ENCODE data around the gene PPP2R1B.
"Not testable (repeated sequence)": the region's sequence is repeated elsewhere in the genome, so short reads cannot be mapped to it uniquely, and the experiment has no call there.

The PPP2R1B gene

DNA sequence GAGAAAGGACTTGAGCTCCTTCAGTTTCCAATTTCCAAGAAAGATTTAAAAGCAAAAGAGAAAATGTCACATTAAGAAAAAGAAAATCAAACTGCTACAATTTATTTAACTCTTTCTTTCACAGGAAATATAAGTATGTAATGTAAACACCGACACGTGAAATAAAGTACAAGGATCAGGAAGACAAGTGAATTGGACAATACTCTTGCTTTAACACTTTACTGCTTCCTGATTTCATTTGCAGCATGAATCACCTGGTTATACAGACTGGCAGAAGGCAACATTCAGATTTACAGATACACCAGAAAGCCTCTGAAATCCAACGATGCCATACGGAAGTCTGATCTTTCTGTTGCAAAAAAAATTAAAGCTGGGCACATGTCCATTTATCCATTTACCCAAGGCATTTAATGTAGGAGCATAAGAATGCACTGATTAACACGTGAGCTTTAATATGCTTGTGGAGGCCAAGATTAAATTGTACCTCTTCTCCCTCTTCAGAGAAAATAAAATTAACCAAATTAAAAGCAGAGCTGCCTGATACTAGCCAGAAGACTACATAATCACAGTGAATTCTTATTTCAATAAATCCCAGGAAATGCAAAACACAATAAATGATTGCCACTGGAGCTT is 16.0 kb upstream of the PPP2R1B start:
- no peak for DNase-seq

DNA sequence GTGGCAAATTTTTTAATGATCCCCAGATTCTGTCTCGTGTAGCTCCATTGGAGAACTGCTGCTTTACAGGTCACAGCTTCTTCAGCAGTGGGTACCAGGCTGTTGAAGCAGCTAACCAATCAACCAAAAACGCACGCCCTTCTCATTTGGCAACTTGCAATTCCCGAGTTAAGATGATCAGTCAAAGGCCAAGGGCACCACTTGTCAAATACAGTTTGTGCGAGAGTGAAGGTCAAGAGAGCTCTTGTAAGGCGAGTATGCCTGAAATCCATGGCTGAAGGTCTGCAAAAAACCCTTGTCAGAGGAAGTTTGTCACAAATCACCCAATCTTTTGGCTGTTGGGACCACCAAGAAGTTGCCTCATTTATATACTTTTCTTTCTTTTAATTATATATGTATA is 12.9 kb upstream of the PPP2R1B start:
- no peak for DNase-seq

- DNase-seq: no peak
Observed at GRCh38 chr11:111778047-111778558, 11.9 kb upstream of the PPP2R1B start.

DNA sequence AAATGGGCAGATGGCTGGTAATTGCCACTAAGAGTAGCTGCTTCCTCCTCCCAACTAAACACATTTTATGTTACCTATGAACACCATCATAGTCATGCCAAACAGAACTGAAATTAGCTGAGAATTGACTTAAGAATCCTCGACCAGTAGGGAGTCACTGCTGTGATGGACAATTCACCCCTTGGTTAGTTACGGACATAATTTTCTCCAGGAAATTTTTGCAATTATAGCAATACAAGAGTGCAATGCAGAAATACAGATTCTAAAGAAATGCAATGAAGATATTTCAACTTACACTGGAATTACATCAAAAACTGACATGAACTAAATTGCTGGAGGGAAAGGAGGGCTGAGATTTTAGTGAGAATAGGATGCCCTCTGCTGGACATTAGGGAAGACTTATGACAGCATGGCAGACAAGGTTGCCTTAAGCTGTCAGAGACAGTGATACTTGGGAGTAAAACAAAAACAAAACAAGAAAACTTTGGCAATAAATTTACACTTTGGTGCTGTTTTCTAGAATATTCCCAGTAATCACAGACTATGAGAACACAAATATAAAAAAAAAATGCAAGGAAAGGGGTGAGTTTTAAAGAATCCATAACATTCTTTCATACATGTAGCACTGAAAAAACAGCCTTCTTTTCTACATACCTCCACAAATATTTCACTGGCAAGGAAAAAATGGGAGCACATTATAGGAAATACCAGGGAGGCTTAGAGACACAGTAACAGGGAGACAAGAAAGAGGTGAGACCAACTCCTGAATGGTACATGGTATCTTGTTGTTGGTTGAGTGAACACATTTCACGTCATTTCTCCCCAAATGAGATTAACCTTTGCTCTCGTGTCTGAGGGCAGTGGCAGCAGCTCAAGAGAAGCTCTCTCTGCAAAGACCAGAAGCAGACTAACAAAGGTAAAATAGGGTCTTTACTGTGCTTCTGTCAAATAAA is 11.2 kb upstream of the PPP2R1B start:
- DNase-seq: no peak

- no peak for DNase-seq
Observed at GRCh38 chr11:111776398-111777093, 10.4 kb upstream of the PPP2R1B start.

GRCh38 chr11:111774955-111775710 is 8.9 kb upstream of the PPP2R1B start:
- no peak for DNase-seq

GRCh38 chr11:111772535-111772934 is 6.3 kb upstream of the PPP2R1B start:
- DNase-seq: no peak

- not testable (repeated sequence) for DNase-seq
Observed at GRCh38 chr11:111771205-111771604, 5.0 kb upstream of the PPP2R1B start.

GRCh38 chr11:111770581-111771134 is 4.5 kb upstream of the PPP2R1B start:
- DNase-seq: no peak

DNA sequence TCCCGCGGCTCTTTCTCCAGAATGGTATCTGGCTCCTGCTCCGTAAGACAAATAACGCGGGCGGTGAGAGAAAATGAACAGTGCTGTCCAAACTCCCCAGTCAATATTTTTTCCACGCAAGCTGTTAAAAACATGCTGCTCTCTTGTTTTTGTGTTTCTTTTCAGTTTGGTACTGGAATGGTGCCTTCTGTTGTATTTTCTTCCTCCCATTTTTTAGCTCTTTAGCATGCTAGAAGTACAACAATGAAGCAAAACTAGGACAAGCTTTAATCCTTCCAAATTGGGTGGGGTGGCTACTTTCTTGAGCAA is 599 bp upstream of the PPP2R1B start:
- DNase-seq: no peak

GRCh38 chr11:111765320-111765983 is 737 bp downstream of the PPP2R1B start:
- no peak for DNase-seq

- no peak for DNase-seq
Observed at GRCh38 chr11:111764621-111765020, 1.6 kb downstream of the PPP2R1B start.

DNA sequence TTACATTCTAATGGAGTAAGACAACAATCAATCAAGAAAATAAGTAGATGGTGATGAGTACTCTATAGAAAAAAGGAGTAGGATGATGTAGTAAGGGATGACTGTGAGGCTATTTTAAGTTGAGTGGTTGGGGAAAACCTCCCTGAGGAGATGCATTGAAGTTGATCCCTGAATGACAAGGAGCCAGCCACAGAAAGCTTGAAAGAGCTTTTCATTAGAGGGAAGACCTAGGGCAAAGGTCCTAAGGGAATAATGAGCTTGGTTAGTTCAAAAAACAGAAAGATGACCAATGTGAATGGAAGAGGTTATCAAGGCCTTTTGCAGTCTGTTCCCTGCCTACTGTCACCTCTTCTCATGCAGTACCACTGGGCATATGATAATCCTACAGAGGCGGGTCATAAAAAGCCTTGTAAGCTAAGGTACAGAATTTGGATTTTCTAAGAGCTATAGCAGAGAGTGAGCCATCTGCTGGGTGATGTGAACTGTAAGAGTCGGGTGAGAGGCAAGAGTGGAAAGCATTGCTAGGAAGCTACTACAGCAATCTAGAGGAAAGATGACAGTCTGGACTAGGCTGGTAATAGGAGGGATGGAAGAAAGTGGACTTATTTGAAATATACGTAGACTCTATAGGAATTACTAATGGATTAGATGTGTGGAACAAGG is 3.1 kb downstream of the PPP2R1B start:
- no peak for DNase-seq

GRCh38 chr11:111762526-111762925 is 3.7 kb downstream of the PPP2R1B start:
- no peak for DNase-seq

DNA sequence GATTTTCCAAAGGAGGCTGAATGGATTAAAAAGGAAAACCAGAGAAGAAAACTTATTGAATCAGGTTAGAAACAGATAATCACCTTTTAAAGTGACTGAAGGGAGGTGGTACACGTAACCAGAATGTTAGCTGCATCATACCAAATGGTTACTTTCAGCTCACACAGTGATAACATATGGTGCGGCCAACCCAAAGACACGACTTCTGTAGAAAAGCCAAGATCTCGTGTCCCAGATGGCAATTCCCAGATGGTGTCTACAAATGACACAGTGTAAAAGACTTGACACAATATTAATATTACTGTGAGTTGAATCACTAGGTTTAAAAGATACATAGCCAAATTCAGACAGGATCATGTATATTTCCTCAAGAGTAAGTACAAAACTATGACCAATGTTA is 5.2 kb downstream of the PPP2R1B start:
- DNase-seq: no peak

DNA sequence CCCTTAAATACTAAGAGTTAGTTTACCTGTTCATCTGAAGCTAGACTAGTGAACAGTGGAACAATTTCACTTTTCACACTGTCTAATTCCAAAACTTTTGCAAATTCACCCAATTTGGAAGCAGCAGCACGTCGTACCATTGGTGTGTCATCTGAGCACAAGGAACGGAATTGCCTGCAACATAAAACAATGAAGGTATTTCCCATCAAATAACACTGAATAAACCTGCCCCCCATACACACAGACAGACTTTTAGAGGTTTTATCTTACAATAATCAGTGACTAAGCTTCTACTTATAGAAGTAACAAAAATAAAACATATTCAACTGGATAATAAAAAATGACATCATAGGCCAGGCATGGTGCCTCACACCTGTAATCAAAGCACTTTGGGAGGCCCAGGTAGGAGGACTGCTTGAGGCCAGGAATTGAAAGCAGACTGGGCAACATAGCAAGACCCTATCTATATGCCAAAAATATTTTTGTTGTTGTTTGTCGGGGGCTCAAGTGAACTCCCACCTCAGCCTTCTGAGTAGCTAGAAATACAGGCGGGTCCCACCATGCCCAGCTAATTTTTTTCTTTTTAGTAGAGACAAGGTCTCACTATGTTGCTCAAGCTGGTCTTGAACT is 6.3 kb downstream of the PPP2R1B start:
- no peak for DNase-seq

DNA sequence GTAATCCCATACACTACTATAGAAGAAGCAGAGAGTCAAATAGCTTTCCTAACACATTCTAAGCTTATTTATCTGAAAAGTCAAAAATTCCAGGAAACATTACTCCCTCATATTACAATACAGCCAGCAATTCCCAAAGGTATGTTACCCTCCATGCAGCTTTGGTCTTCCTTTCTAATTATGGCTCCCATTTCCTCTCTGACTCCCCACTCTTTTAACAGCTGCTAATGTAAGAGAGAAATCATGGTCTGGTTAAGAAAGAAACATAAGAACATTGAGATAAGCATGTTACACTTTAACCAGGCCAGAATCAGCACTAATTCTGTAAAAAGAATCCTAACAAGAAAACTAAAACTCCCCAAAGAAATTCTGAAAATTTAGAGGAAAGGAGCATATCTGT is 6.8 kb downstream of the PPP2R1B start:
- no peak for DNase-seq

DNA sequence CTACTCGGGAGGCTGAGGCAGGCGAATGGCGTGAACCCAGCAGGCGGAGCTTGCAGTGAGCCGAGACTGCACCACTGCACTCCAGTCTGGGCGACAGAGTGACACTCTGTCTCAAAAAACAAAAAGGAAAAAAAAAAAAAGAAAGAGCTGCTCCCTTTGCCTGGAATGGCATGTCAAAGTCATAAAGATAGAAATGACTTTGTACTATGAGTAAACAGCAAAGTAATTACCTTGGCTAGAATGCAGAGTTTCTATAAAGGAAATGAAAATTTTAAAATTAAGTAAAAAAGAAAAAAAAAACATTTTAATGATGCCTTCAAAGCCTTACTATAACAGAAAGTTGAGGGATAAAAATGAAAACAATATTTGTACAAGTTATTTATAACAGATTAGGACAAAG is 10.1 kb downstream of the PPP2R1B start:
- DNase-seq: no peak

DNA sequence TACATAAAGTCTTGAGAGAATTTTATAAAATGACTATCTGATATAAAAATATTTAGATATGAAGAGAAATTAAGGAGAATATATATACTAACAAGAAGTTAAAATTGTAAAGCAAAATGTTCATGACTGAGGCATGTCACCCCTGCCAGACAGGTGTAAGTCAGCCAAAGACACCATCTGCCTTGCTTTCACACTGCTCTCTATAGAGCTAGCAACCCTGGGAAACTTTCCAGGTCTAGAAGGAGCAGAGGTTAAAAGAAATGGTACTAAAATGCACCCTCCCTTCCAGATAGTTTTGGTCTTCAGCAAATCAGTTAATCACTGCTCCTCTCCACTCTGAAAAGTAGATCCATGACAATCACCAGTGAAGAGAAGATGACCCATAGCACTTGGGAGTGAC is 16.5 kb downstream of the PPP2R1B start:
- DNase-seq: no peak

DNA sequence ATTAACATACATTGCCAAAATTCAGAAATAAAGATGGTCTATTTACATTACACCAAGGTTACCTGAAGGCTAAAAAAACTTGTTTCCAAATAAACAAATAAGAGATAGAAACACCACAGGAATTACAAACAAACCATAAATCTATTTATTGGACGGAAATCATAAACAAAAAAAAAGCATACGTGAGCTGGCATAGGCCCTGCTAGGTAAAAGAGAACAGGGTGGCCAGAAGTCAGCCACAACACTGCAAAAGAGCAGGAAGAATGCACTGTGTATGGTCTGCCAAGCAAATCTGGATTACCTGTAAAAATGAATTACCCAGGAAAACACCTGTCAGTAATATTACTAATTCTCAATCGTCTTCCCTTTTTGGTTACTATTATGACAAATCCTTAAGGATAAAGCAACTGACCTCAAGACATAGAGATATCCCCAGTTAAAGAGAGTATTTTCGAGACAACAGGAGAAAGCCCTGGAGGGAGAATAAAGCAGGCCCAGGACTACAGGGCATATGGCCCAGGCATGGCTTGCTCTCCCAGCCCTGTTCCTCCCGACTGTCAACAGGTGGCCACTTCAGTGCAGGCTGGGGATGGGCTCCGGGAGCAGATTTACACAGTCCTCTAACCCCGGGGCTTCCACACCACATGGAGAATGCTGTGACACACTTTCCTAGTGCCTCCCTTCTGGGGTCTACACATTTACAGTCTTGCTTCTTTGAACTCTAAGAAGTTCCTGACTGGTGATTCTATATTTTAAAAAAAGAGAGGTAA is 18.0 kb downstream of the PPP2R1B start:
- no peak for DNase-seq

Data from SIG-M5 (cell line).